ENCODE measurements around the gene CRNKL1.

- TF ChIP-seq CTCF (conservative IDR thresholded peaks at IDR 0.05), result no peak
- TF ChIP-seq ZFX (IDR thresholded peaks at IDR 0.05), result no peak
These were observed 33.9 kb downstream of the CRNKL1 start for GRCh38 chr20:20018366-20018765.

Measured in C4-2B (cell line).